SH-SY5Y (cell line): Measurements from ENCODE around the gene CCDC149.

Source experiments
- GATA2 ChIP-seq: IDR thresholded peaks from 2 replicates; pipeline ENCODE4 v1.6.1; 2011; ENCODE audit warnings: mild to moderate bottlenecking, low read depth, low read length
- GATA3 ChIP-seq: IDR thresholded peaks from 2 replicates; pipeline ENCODE4 v1.6.1; 2011; ENCODE audit warnings: low read depth, mild to moderate bottlenecking, low read length, moderate library complexity

DNA sequence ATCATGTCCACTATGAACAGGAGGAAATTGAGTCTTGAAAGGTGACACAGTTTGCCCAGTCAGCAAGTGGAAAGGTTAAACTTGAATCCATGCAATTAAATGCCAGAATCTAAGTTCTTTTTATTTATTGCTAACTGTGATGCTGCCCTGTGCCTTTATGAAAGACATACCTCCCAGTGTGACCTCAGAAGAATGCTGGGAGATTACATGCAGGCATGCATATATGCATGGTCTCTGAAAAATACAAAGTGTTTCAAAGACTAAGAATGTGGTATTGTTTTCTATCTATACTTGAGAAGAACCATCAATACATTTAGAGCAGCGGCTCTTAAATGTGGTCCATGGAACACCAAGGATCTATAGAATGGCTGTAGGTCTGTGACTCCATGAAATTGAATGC lies 45.6 kb downstream of the CCDC149 start:
- TF ChIP-seq GATA3 (no peak), GATA2 (no peak)
